ENCODE data around the gene SYCP3.

DNA sequence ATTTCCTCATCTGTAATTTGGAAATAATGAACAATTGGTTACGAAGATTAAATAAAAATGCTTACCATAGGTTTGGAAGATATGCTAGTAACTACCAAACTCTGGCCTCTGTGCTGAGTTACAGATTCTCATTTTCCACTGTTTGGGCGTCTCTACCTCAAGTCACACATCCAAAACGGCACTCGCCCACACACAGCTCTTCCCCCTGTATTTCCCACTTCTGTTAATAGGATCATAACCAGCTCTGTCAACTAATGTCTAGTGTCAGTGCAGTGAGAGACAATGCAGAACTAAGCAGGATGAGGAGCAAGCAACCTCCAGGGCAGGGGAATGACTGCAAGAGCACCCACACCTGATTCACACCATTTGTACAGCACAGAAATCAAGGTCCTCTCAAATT, 10.9 kb upstream of the SYCP3 start:
- no peak for TF ChIP-seq CTCF (IDR thresholded peaks at IDR 0.05)
- TF ChIP-seq POLR2A (IDR thresholded peaks at IDR 0.05), result no peak
- TF ChIP-seq POLR2AphosphoS5 (IDR thresholded peaks at IDR 0.05), result no peak
